T1000 (cell line): ENCODE measurements around the gene ABCC1.

Source experiments
- DNase-seq: peaks from one replicate; lab custom pipeline; 2025; ENCODE audit warnings: mixed read lengths; lab: John Stamatoyannopoulos, UW

ABCC1 gene

GRCh38 chr16:16048904-16049582 lies 99.6 kb downstream of the ABCC1 start:
- no peak for DNase-seq

GRCh38 chr16:16050106-16050505 lies 100.7 kb downstream of the ABCC1 start:
- DNase-seq, result no peak

- no peak for DNase-seq
These were observed 101.7 kb downstream of the ABCC1 start for GRCh38 chr16:16051132-16051531.

GRCh38 chr16:16052916-16053315 lies 103.5 kb downstream of the ABCC1 start:
- DNase-seq, result no peak

GRCh38 chr16:16057102-16057501 lies 107.7 kb downstream of the ABCC1 start:
- DNase-seq, result no peak

GRCh38 chr16:16059160-16059559 lies 109.7 kb downstream of the ABCC1 start:
- DNase-seq, result no peak

- DNase-seq, result no peak
These were observed 110.6 kb downstream of the ABCC1 start for GRCh38 chr16:16059895-16060590.

- no peak for DNase-seq
These were observed 112.9 kb downstream of the ABCC1 start for GRCh38 chr16:16062023-16062937.

- DNase-seq, result no peak
These were observed 114.3 kb downstream of the ABCC1 start for GRCh38 chr16:16063683-16064082.

- no peak for DNase-seq
These were observed 115.5 kb downstream of the ABCC1 start for GRCh38 chr16:16064874-16065384.

- no peak for DNase-seq
These were observed 117.7 kb downstream of the ABCC1 start for GRCh38 chr16:16067127-16067526.

GRCh38 chr16:16071631-16072244 lies 122.3 kb downstream of the ABCC1 start:
- DNase-seq, result no peak

GRCh38 chr16:16073001-16073545 lies 123.7 kb downstream of the ABCC1 start:
- DNase-seq, result no peak

GRCh38 chr16:16073891-16074881 lies 124.8 kb downstream of the ABCC1 start:
- DNase-seq, result no peak

GRCh38 chr16:16075488-16076422 lies 126.3 kb downstream of the ABCC1 start:
- no peak for DNase-seq

- no peak for DNase-seq
These were observed 127.0 kb downstream of the ABCC1 start for GRCh38 chr16:16076423-16076813.

- DNase-seq, result no peak
These were observed 131.1 kb downstream of the ABCC1 start for GRCh38 chr16:16080465-16081065.

GRCh38 chr16:16081141-16081540 lies 131.7 kb downstream of the ABCC1 start:
- no peak for DNase-seq

- no peak for DNase-seq
These were observed 132.8 kb downstream of the ABCC1 start for GRCh38 chr16:16082255-16082654.
